ENCODE results near the gene MCL1.
A peak's percentile ranks its signal among the peaks of the same experiment; 100 is the strongest.

The MCL1 gene

GRCh38 chr1:150619576-150620509 lies 40.4 kb upstream of the MCL1 start (continued):
- TF ChIP-seq ZNF658 (tag by site-specific recombination; IDR thresholded peaks at IDR 0.05) (no peak), ZNF202 (tag by site-specific recombination; IDR thresholded peaks at IDR 0.05; ENCODE audit: borderline replicate concordance) (no peak), ZFP37 (tag by site-specific recombination; IDR thresholded peaks at IDR 0.05) (no peak), ZNF184 (tag by site-specific recombination; IDR thresholded peaks at IDR 0.05) (no peak), SP7 (tag by site-specific recombination; IDR thresholded peaks at IDR 0.05) (peak; percentile 56), ZBTB11 (tag by site-specific recombination; conservative IDR thresholded peaks at IDR 0.05; ENCODE audit: low read depth) (no peak), PBX3 (CRISPR knock-in tag; IDR thresholded peaks at IDR 0.05) (no peak), ZNF362 (tag by site-specific recombination; IDR thresholded peaks at IDR 0.05) (no peak), ZNF645 (tag by site-specific recombination; IDR thresholded peaks at IDR 0.05) (no peak), ZNF488 (tag by site-specific recombination; IDR thresholded peaks at IDR 0.05) (no peak), ZNF664 (tag by site-specific recombination; IDR thresholded peaks at IDR 0.05) (peak; percentile 90; the same call in 1 of the 2 replicates), ZNF776 (tag by site-specific recombination; IDR thresholded peaks at IDR 0.05; ENCODE audit: borderline replicate concordance) (no peak), PRDM4 (tag by site-specific recombination; IDR thresholded peaks at IDR 0.05) (no peak), ZNF132 (tag by site-specific recombination; IDR thresholded peaks at IDR 0.05; ENCODE audit: borderline replicate concordance) (no peak), BCL11A (tag by site-specific recombination; IDR thresholded peaks at IDR 0.05; ENCODE audit: low read depth) (no peak), ZNF391 (tag by site-specific recombination; IDR thresholded peaks at IDR 0.05; ENCODE audit: borderline replicate concordance, low read depth) (no peak), HIC1 (tag by site-specific recombination; IDR thresholded peaks at IDR 0.05) (peak; percentile 64), MEIS1 (CRISPR knock-in tag; IDR thresholded peaks at IDR 0.05; ENCODE audit: borderline replicate concordance) (no peak), ZNF514 (tag by site-specific recombination; IDR thresholded peaks at IDR 0.05) (no peak), ZNF76 (tag by site-specific recombination; IDR thresholded peaks at IDR 0.05; ENCODE audit: borderline replicate concordance, low read depth) (no peak), ZNF394 (tag by site-specific recombination; IDR thresholded peaks at IDR 0.05; ENCODE audit: borderline replicate concordance) (0 out of 2 replicates have a peak, but pooled peaks have one; percentile 18)

All from HEK293 (cell line).